ENCODE data around the gene ADGRV1. TPM values are rescaled to one million over a fixed set of nuclear protein-coding genes. Genes with fewer than 3 reads are reported as not detected.
"Not testable (repeated sequence)": the region's sequence is repeated elsewhere in the genome, so short reads cannot be mapped to it uniquely, and the experiment has no call there.

ADGRV1 gene
- total RNA-seq, 1 experiment from 2014 or later: 21.4 TPM

DNA sequence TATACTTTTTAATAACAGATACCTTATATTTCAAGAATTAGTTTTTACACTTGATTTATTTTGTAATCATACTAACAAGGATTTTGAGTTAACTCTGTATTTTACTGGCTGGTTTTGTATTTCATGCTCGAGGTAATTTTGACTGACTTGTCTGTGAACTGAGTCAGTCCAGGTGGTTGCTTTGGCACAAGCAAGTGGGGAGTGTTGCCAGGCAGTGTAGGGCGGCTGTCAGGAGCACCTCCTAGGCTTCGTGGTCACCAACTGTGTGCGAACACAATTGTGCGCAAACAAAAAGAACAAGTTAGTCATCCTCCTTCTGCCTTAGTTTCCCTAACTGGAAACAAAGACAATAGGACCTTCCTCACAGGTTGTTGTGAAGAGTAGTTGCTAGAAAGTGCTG, 286.3 kb downstream of the ADGRV1 start:
- H3K4me3 ChIP-seq: no peak overlapping the region
- H3K27ac ChIP-seq: no peak overlapping the region
- no peak for DNase-seq
- no peaks in the 10 kb centered on the region for H3K9me3 ChIP-seq (replicated peaks)
- H3K27me3 ChIP-seq: no peaks in the 10 kb centered on the region
- H3K4me1 ChIP-seq: no peaks in the 10 kb centered on the region
- H3K36me3 ChIP-seq: no peaks in the 10 kb centered on the region

DNA sequence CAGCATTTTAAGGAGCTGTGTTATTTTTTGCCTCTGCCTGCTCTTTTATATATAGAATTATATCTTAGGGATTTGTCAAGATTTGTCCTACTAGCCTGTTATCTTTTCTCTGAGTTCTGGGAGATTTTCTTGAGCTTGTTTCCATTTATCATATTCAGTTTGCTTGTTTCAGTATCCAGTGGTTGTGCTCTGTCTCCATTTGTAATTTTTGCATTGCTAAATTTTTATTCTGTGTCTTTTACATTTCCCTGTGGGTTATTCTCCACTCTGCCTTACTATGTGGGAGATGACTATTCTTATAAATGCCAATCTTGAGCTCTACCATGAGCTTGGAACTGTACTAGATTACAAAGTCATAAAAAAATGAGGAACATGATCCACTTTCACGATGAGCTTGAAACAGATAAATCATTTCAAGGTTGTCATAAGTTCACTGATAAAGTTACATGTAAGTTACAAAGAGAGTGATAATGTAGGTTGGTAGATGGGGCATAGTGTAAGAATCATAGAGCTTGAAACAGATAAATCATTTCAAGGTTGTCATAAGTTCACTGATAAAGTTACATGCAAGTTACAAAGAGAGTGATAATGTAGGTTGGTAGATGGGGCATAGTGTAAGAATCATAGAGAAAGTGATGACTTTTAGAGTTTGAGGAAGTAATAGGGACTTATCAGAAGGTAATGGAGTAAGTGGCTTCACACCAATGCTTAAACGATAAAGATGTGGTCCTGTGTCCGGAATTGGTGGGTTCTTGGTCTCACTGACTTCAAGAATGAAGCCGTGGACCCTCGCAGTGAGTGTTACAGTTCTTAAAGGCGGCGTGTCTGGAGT, 287.3 kb downstream of the ADGRV1 start:
- Histone ChIP-seq H3K36me3 (no peaks in the 10 kb centered on the region), H3K4me3 (no peak overlapping the region), H3K9me3 (replicated peaks) (no peaks in the 10 kb centered on the region), H3K4me1 (no peaks in the 10 kb centered on the region), H3K27me3 (no peaks in the 10 kb centered on the region), H3K27ac (no peak overlapping the region)
- DNase-seq: no peak

DNA sequence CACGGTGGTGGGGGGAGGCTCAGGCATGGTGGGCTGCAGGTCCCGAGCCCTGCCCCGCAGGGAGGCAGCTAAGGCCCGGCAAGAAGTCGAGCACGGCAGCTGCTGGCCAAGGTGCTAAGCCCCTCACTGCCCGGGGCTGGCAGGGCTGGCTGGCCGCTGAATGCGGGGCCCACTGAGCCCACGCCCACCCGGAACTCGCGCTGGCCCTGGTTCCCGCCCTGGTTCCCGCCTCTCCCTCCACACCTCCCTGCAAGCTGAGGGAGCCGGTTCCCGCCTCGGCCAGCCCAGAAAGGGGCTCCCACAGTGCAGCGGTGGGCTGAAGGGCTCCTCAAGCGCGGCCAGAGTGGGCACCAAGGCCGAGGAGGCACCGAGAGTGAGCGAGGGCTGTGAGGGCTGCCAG, 289.0 kb downstream of the ADGRV1 start:
- H3K27ac ChIP-seq; H3K4me3 ChIP-seq; H3K36me3 ChIP-seq; H3K4me1 ChIP-seq; DNase-seq; H3K27me3 ChIP-seq; H3K9me3 ChIP-seq (replicated peaks): not testable (repeated sequence)

DNA sequence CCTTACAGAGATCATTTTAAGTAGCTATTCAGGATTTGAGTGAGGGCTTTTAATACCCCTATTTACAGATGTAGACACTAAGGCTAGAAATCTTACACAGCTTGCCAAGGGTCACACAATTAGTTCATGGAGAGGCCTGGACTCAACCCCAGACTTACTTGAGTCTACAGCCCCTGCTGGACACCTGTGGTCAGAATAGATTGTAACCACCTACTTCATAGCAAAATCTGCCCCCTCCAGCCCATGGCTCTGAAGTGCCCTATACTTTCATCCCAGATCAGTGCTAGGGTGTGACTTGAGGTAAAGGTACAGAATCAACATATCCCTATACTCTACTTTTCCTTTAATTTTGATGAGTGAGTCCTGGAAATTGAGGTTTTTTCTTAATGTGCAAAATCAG, 291.3 kb downstream of the ADGRV1 start:
- Histone ChIP-seq H3K4me1 (no peaks in the 10 kb centered on the region), H3K4me3 (no peak overlapping the region), H3K27ac (no peak overlapping the region), H3K36me3 (no peaks in the 10 kb centered on the region), H3K9me3 (replicated peaks) (no peaks in the 10 kb centered on the region), H3K27me3 (no peaks in the 10 kb centered on the region)
- DNase-seq: no peak

DNA sequence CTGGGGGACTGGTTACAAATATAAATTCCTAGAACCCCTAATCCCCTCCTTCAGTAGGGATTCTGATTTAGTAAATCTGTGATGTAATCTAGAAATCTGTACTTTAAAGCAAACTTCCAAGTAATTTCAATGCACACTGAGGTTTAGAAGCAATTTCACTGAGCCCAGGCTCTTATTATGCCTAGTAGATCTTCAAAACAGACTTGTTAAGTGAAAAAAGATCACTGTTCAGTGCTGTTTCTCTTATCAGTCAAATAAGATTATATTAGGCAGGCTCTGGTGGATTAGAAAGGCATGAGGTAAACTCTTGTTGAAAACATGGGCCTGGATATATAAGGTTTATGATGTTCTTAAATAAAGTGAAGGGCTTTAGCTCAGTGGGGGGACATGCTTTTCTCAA, 293.9 kb downstream of the ADGRV1 start:
- no peak overlapping the region for H3K4me3 ChIP-seq
- H3K36me3 ChIP-seq: no peaks in the 10 kb centered on the region
- H3K9me3 ChIP-seq (replicated peaks): no peaks in the 10 kb centered on the region
- H3K4me1 ChIP-seq: no peaks in the 10 kb centered on the region
- no peaks in the 10 kb centered on the region for H3K27me3 ChIP-seq
- H3K27ac ChIP-seq: no peak overlapping the region
- DNase-seq: no peak

DNA sequence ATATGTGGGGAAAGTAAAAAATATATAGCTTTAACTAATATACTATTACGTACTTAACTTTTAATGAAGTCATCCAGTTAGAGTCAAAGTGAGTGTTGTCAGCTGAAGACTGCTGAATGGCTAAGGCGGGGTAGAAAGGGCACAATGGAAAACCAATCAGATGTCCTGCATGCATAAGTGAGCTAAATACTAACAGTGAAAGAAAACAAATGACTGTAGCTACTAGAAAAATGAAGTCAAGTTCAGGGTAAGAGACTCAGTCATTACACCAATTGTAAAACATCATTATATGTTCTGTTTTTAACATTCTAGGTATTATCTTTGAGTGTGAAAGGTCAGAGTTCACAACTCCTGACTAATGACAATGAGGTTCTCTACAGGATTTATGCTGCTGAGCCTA, 295.2 kb downstream of the ADGRV1 start:
- no peaks in the 10 kb centered on the region for H3K9me3 ChIP-seq (replicated peaks)
- no peaks in the 10 kb centered on the region for H3K27me3 ChIP-seq
- no peak overlapping the region for H3K4me3 ChIP-seq
- no peak overlapping the region for H3K27ac ChIP-seq
- no peaks in the 10 kb centered on the region for H3K4me1 ChIP-seq
- no peak for DNase-seq
- no peaks in the 10 kb centered on the region for H3K36me3 ChIP-seq

DNA sequence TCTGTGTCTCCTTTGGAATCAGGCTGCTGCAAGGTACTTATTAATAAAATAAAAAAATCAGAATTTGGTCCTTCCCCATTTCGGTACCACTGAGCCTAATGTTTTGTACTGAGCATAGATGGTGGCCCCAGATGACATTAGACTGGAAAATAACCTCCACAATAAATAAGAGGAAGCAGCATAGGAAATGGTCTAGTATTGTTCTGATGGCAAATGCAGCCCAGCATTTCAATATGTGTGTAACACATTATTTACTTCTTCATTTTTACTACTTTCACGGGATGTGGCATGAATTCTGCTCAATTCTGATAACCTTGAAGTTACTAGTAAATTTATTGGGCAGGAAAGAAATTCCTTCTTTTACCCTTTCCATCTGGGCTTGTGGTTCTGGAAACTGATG, 295.6 kb downstream of the ADGRV1 start:
- Histone ChIP-seq H3K27ac (no peak overlapping the region), H3K4me1 (no peaks in the 10 kb centered on the region), H3K4me3 (no peak overlapping the region), H3K9me3 (replicated peaks) (no peaks in the 10 kb centered on the region), H3K36me3 (no peaks in the 10 kb centered on the region), H3K27me3 (no peaks in the 10 kb centered on the region)
- DNase-seq: no peak

DNA sequence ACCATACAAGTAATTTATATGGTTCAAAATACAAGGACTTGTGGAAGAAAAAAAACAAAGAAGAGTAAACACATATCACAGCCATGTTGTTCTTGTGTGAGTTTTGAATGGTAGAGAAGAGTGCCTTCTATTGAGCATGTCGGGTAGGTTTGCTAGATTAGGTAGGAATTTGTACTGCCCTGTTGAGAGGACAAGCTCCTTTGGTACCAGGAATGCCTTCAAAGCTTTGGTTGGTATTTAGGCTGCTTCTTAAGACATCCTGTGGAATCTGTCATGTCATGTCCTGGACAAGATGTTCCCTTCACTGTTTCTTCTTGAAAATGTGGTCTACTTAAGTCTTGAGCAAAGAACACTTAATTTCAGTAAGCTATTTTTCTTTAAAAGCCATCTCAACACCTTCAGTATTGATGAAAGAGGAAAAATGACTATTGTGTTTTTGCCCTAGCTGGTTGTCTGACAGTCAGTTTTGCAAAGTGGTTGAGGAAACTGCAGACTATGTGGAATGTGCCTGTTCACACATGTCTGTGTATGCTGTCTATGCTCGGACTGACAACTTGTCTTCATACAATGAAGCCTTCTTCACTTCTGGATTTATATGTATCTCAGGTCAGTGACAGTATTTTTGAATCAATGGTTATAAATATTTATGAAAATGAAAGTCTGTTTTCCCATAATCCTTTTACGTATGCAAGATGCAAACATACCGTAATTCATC, 296.9 kb downstream of the ADGRV1 start:
- Histone ChIP-seq H3K9me3 (replicated peaks) (no peaks in the 10 kb centered on the region), H3K4me3 (no peak overlapping the region), H3K36me3 (no peaks in the 10 kb centered on the region), H3K4me1 (no peaks in the 10 kb centered on the region), H3K27ac (no peak overlapping the region), H3K27me3 (no peaks in the 10 kb centered on the region)
- no peak for DNase-seq

DNA sequence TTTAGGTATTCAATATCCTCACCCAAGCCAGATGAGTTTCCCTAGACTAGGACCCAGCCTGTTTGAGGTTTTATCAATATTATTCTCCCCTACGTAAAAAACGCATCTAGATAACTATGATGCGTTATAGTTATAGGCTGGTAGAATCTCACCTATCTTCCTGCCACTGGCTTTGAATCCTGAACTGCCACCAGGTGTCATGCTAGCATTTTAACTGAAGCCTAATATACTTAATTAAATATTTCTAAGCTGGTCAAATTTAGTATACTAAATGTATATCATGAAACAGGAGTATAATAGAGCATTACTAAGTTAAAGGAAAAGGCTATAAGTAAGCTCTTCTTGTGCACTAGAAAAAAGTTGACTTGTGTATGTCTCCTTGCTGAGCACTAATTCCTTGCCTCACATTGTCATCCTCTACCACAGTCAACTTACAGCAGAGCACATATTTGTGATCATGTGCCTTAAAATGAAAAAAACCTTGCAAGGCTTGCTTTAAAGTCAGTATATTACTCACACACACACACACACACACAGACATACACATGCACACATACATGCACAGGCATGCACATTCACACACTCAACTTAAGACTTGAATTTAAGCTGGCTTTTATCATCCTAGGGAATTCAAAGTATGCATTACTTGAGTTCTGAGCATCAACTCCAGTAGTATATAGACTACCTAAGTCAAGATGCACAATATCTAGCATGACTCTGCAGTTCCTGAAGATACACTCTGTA, 303.4 kb downstream of the ADGRV1 start:
- DNase-seq: no peak
- no peaks in the 10 kb centered on the region for H3K27me3 ChIP-seq
- no peak overlapping the region for H3K4me3 ChIP-seq
- no peaks in the 10 kb centered on the region for H3K36me3 ChIP-seq
- no peak overlapping the region for H3K27ac ChIP-seq
- H3K4me1 ChIP-seq: no peaks in the 10 kb centered on the region
- no peaks in the 10 kb centered on the region for H3K9me3 ChIP-seq (replicated peaks)

DNA sequence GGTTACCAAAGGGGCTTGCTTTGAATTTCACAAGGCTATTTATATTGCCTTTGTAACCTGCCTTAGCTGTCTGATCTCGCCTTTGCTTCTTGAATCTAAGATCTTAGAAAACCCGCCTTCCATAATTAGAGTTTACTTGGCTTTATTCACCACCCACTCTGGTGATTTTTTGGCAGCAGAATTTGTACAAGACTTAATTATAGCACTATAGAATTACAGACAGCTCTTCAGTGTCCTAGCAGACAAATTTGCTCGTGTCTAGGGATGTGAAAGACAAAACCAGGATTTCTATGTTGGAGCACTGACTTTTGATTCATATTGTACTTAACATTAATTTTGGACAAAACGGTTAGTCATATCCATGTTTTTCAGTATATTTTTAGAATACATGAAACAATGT, 306.6 kb downstream of the ADGRV1 start:
- Histone ChIP-seq H3K27me3 (no peaks in the 10 kb centered on the region), H3K4me3 (no peak overlapping the region), H3K4me1 (no peaks in the 10 kb centered on the region), H3K27ac (no peak overlapping the region), H3K36me3 (no peaks in the 10 kb centered on the region), H3K9me3 (replicated peaks) (0 out of 2 replicates have a peak, but pooled peaks cover 2% of the 10 kb centered on the region)
- no peak for DNase-seq

DNA sequence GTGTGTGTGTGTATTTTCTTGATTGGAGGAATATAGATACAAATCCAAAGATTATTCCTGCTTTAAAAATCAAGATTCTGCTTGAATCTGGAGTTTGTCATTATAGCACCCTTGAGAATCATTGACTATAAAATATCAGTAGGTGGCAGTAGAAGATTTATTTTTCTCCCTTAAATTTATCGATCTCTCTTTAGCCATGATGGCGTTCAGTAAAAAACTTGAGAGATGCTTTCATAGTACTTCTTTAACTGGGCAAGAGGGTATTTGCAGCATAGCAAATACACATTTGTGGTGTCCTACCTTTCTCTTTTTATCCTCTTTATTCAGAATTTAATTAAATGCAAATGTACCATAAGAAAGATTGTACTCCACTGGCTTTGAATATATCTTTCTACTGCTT, 307.7 kb downstream of the ADGRV1 start:
- Histone ChIP-seq H3K36me3 (no peaks in the 10 kb centered on the region), H3K9me3 (replicated peaks) (0 out of 2 replicates have a peak, but pooled peaks cover 2% of the 10 kb centered on the region), H3K4me3 (no peak overlapping the region), H3K27ac (no peak overlapping the region), H3K27me3 (no peaks in the 10 kb centered on the region), H3K4me1 (peaks cover 2% of the 10 kb centered on the region)
- peak in 1 of 2 experiments; percentile 46 for DNase-seq

DNA sequence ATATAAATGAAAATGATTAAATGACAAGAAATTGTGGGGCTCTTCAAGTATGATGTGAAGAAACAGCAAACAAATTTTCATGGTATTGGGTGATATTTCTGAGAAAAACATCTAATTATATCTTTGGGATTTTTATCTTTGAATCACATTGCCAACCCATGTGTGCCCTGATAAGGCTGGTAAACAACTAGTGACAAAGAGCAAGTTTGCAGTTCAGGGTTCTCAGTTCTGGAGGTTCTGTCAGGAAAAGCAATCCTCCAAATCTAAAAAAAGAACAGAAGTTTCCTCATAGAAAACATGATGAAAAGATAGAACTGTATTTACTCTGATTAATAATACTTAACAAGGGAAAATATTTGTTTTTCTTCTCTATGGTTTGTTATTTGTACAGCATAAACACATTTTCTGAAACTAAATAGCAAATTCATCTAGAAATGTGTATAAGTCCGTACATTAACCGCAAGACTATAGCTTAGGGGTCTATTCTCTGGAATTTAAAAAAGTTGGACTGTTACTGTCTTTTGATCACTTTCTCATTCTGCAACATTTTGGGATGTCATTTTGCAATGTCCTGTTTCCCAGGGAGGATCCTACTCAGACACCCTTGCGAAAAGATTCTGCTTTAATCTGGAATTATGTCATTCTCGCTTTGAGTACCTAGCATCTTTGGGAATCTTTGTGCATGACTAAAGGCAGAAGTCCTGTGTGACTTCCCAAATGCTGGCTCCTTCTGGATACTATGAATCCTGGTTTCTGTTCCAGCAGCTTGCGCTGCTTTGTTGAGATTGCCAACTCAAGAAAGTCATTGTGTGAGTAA, 308.5 kb downstream of the ADGRV1 start:
- H3K9me3 ChIP-seq (replicated peaks): 0 out of 2 replicates have a peak, but pooled peaks cover 2% of the 10 kb centered on the region
- H3K36me3 ChIP-seq: no peaks in the 10 kb centered on the region
- no peaks in the 10 kb centered on the region for H3K27me3 ChIP-seq
- no peak overlapping the region for H3K4me3 ChIP-seq
- DNase-seq: no peak
- H3K27ac ChIP-seq: no peak overlapping the region
- peaks cover 9% of the 10 kb centered on the region for H3K4me1 ChIP-seq

DNA sequence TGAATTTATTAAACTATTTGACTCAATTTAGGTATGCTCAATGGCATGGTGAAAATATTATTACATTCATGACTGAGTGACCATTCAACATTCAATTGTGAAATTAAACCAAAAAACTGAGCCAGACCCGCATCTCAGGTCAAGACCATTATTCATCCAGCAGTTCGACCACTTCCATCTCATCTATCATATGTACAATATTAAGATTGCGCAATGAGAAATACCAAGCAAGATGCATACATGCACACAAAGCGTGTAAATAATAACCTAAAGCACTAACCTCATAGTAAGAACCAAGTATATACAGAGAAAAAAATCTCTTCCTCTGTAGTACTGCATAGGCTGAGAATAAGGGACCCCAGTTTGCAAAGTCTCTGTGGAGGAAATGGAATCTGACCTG, 310.2 kb downstream of the ADGRV1 start:
- Histone ChIP-seq H3K4me1 (peaks cover 9% of the 10 kb centered on the region), H3K27me3 (no peaks in the 10 kb centered on the region), H3K36me3 (no peaks in the 10 kb centered on the region), H3K9me3 (replicated peaks) (0 out of 2 replicates have a peak, but pooled peaks cover 2% of the 10 kb centered on the region), H3K27ac (no peak overlapping the region), H3K4me3 (no peak overlapping the region)
- no peak for DNase-seq

DNA sequence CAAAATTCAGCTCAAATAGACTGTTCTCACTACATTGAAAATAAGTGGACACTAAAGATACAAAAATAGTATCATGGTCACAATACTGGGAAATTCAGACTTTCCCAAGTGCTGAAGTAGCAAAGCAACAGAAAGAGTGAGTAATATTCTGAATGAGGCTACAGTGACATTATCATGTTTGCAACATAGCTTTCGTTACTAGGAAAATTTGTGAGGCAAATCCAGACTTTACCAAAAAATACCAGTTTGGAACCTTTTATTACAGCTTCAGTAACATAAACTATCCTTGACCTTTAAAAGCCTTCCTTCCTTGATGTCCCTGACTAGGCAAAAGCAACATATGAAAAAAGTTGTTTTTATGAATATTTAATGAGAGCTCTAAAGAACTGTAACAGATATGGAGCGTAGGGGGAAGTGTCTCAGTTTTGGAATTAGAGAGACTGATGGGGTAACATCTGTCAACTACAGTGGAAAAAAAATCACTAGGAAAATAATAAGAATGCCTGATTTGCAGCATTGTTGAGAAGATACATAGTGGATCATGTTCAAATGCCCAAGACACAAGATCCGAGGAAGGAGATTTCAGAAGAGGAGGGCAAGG, 312.9 kb downstream of the ADGRV1 start:
- 0 out of 2 replicates have a peak, but pooled peaks cover 2% of the 10 kb centered on the region for H3K9me3 ChIP-seq (replicated peaks)
- no peak overlapping the region for H3K27ac ChIP-seq
- H3K4me1 ChIP-seq: peaks cover 9% of the 10 kb centered on the region
- no peaks in the 10 kb centered on the region for H3K27me3 ChIP-seq
- DNase-seq: peak in 1 of 2 experiments; percentile 38
- H3K4me3 ChIP-seq: no peak overlapping the region
- H3K36me3 ChIP-seq: no peaks in the 10 kb centered on the region

Data from SJCRH30 (cell line).